HCT116 (cell line): ENCODE measurements around the gene YBX3. TPM values are rescaled to one million over a fixed set of nuclear protein-coding genes. Genes with fewer than 3 reads are reported as not detected.

Experiments
- ATAC-seq: fragments of 200-7000 bp; cut with Tn5 transposase; 2 replicates; pipeline ENCODE4 v1.9.1; 2020; ENCODE audit warnings: mild to moderate bottlenecking, moderate library complexity
- BruUV-seq: library from RNA; stranded (reverse); fragments of 400-500 nt; replicated peaks from 2 replicates; lab custom pipeline; 2021; lab: Mats Ljungman, UMichigan
- CTCF ChIA-PET: fragments of 300-600 bp; sonication (Branson Sonifier 250); formaldehyde crosslinking; loops from one replicate; lab custom pipeline; 2021; ENCODE audit warnings: antibody characterized with exemption; lab: Charles Lee
- POLR2A ChIA-PET: fragments of 300-600, 350-600 bp; sonication (Branson Sonifier 250); formaldehyde crosslinking; loops from one replicate; lab custom pipeline; 2021; ENCODE audit warnings: antibody characterized with exemption; lab: Charles Lee
- RAD21 ChIA-PET, 2 experiments: fragments of 300-600 bp; sonication (Branson Sonifier 250); formaldehyde crosslinking; loops; one replicate each; lab custom pipeline; 2023; ENCODE audit warnings: low total read pairs in 2 of 2; ENCODE audit not compliant: uncharacterized antibody in 2 of 2, unreplicated experiment in 2 of 2, low non-redundant PET in 1 of 2; lab: Charles Lee
- DNase-seq: peaks from one replicate; pipeline ENCODE4 v3.0.0-alpha.2; 2010; ENCODE audit warnings: low read depth, low spot score
- H2AFZ ChIP-seq: fragments of 200-600 bp; shearing (Covaris generic), sonication (generic); 2 replicates; pipeline ENCODE4 v1.6.1; 2017; ENCODE audit warnings: low read depth, mixed run types, mixed read lengths, antibody characterized with exemption, low read length; ENCODE audit not compliant: poor library complexity, severe bottlenecking
- H3K27ac ChIP-seq: 2 replicates; pipeline ENCODE4 v1.5.1; 2012; ENCODE audit warnings: low read depth, low read length
- H3K27me3 ChIP-seq: fragments of 200-600 bp; sonication (generic); 2 replicates; pipeline ENCODE4 v1.6.1; 2016; ENCODE audit warnings: mixed run types, low read length, mixed read lengths; ENCODE audit not compliant: insufficient read depth
- H3K36me3 ChIP-seq, 2 experiments: fragments of 200-500 bp in 1 of 2; fragments of 200-600 bp in 1 of 2; sonication (Bioruptor generic) in 1 of 2; sonication (generic) in 1 of 2; 2 replicates each; pipeline versions ENCODE4 v1.5.1 to v1.6.1; 2014 to 2016; ENCODE audit warnings: low read length in 2 of 2, inconsistent platforms in 1 of 2, mixed read lengths in 1 of 2, mixed run types in 1 of 2; ENCODE audit not compliant: insufficient read depth in 2 of 2, control insufficient read depth in 1 of 2
- H3K4me1 ChIP-seq, 2 experiments: fragments of 200-600 bp in 1 of 2; sonication (generic) in 1 of 2; 2 replicates each; pipeline versions ENCODE4 v1.5.1 to v1.6.1; 2012 to 2017; ENCODE audit warnings: low read length in 2 of 2, inconsistent platforms in 1 of 2, mild to moderate bottlenecking in 1 of 2, mixed read lengths in 1 of 2, mixed run types in 1 of 2, moderate library complexity in 1 of 2; ENCODE audit not compliant: insufficient read depth in 2 of 2, control insufficient read depth in 1 of 2
- H3K4me2 ChIP-seq: fragments of 200-600 bp; sonication (generic); 2 replicates; pipeline ENCODE4 v1.6.1; 2017; ENCODE audit warnings: mixed run types, low read length, mixed read lengths
- H3K4me3 ChIP-seq, 2 experiments: fragments of 200-600 bp in 1 of 2; sonication (generic) in 1 of 2; replicated peaks in 1 of 2; 2 replicates each; pipeline ENCODE4 v1.5.1; 2011 to 2016; ENCODE audit warnings: low read length in 2 of 2, control low read depth in 1 of 2, low read depth in 1 of 2, mild to moderate bottlenecking in 1 of 2, mixed read lengths in 1 of 2, mixed run types in 1 of 2
- H3K79me2 ChIP-seq: fragments of 200-600 bp; sonication (generic); 2 replicates; pipeline ENCODE4 v1.6.1; 2017; ENCODE audit warnings: mild to moderate bottlenecking, mixed run types, low read length, moderate library complexity, mixed read lengths; ENCODE audit not compliant: insufficient read depth
- H3K9ac ChIP-seq: fragments of 200-600 bp; sonication (generic); 2 replicates; pipeline ENCODE4 v1.6.1; 2016; ENCODE audit warnings: low read length, mixed read lengths
- H3K9me2 ChIP-seq: fragments of 200-600 bp; sonication (generic), shearing (Covaris generic); 2 replicates; pipeline ENCODE4 v1.6.1; 2017; ENCODE audit warnings: mixed run types, mild to moderate bottlenecking, moderate library complexity; ENCODE audit not compliant: insufficient read depth
- H3K9me3 ChIP-seq, 2 experiments: fragments of 200-500 bp in 1 of 2; fragments of 200-600 bp in 1 of 2; sonication (Bioruptor generic) in 1 of 2; sonication (generic) in 1 of 2; 2 replicates each; pipeline ENCODE4 v1.6.1; 2014 to 2017; ENCODE audit warnings: low read length in 2 of 2, mixed read lengths in 2 of 2, inconsistent platforms in 1 of 2, low read depth in 1 of 2, mild to moderate bottlenecking in 1 of 2, mixed run types in 1 of 2, moderate library complexity in 1 of 2; ENCODE audit not compliant: control insufficient read depth in 1 of 2, insufficient read depth in 1 of 2
- H4K20me1 ChIP-seq: fragments of 200-600 bp; sonication (generic), shearing (Covaris generic); 2 replicates; pipeline ENCODE4 v1.6.1; 2017; ENCODE audit warnings: mixed run types, mild to moderate bottlenecking, moderate library complexity; ENCODE audit not compliant: insufficient read depth
- CBX3 ChIP-seq: IDR thresholded peaks from 2 replicates; pipeline ENCODE4 v1.6.1; 2012; ENCODE audit warnings: low read depth
- CEBPB ChIP-seq: IDR thresholded peaks from 2 replicates; pipeline ENCODE4 v1.6.1; 2012; ENCODE audit warnings: low read depth
- CTCF ChIP-seq, 3 experiments: fragments of 200-600 bp in 1 of 3; sonication (generic) in 1 of 3; IDR thresholded peaks in 2 of 3; conservative IDR thresholded peaks in 1 of 3; 2 replicates each; pipeline ENCODE4 v1.5.1; 2012 to 2017; ENCODE audit warnings: low read depth in 2 of 3, low read length in 2 of 3, antibody characterized with exemption in 1 of 3, borderline replicate concordance in 1 of 3, control low read depth in 1 of 3, mild to moderate bottlenecking in 1 of 3, mixed read lengths in 1 of 3, mixed run types in 1 of 3, moderate library complexity in 1 of 3; ENCODE audit not compliant: insufficient read depth in 1 of 3
- EGR1 ChIP-seq: IDR thresholded peaks from 2 replicates; pipeline ENCODE4 v1.6.1; 2012; ENCODE audit warnings: low read depth
- ELF1 ChIP-seq: IDR thresholded peaks from 2 replicates; pipeline ENCODE4 v1.6.1; 2012; ENCODE audit warnings: low read depth, borderline replicate concordance
- EZH2 ChIP-seq: fragments of 200-600 bp; sonication (generic); IDR thresholded peaks from 2 replicates; pipeline ENCODE4 v1.6.1; 2017; ENCODE audit warnings: antibody characterized with exemption, mixed run types
- JUND ChIP-seq: IDR thresholded peaks from 2 replicates; pipeline ENCODE4 v1.6.1; 2012
- POLR2A ChIP-seq: IDR thresholded peaks from 2 replicates; pipeline ENCODE4 v1.7.0; 2011; ENCODE audit warnings: borderline replicate concordance; ENCODE audit not compliant: insufficient read depth, insufficient read length; ENCODE audit errors: extremely low read depth
- POLR2AphosphoS5 ChIP-seq: IDR thresholded peaks from 2 replicates; pipeline ENCODE4 v1.6.1; 2011; ENCODE audit warnings: mild to moderate bottlenecking, low read depth, low read length, moderate library complexity
- RAD21 ChIP-seq: IDR thresholded peaks from 2 replicates; pipeline ENCODE4 v1.6.1; 2012; ENCODE audit warnings: low read depth, mild to moderate bottlenecking
- REST ChIP-seq: IDR thresholded peaks from 2 replicates; pipeline ENCODE4 v1.6.1; 2012; ENCODE audit warnings: low read depth
- SIN3A ChIP-seq: IDR thresholded peaks from 2 replicates; pipeline ENCODE4 v1.6.1; 2012; ENCODE audit warnings: low read depth
- SP1 ChIP-seq: IDR thresholded peaks from 2 replicates; pipeline ENCODE4 v1.6.1; 2012; ENCODE audit warnings: low read depth
- SRF ChIP-seq: IDR thresholded peaks from 2 replicates; pipeline ENCODE4 v1.6.1; 2012; ENCODE audit warnings: low read depth
- TCF7L2 ChIP-seq: IDR thresholded peaks from 2 replicates; pipeline ENCODE4 v1.7.0; 2011; ENCODE audit warnings: borderline replicate concordance, inconsistent platforms; ENCODE audit not compliant: insufficient read depth, insufficient read length; ENCODE audit errors: extremely low read depth
- YY1 ChIP-seq: IDR thresholded peaks from 2 replicates; pipeline ENCODE4 v1.6.1; 2011; ENCODE audit warnings: low read length, low read depth, moderate library complexity, mild to moderate bottlenecking; ENCODE audit not compliant: insufficient replicate concordance; ENCODE audit errors: extremely low read depth
- ZNF274 ChIP-seq: fragments of 200-500 bp; sonication (Bioruptor generic); IDR thresholded peaks from 2 replicates; pipeline ENCODE4 v1.6.1; 2014; ENCODE audit warnings: mild to moderate bottlenecking, low read depth, low read length, inconsistent platforms
- intact Hi-C: fragments of 100-400 bp; cut with micrococcal nuclease; formaldehyde crosslinking; loops from 2 replicates; pipeline ENCODE4 v1.10.0; 2022
- total RNA-seq: library from RNA; stranded (reverse); gene quantifications from one replicate; pipeline ENCODE4 v1.2.1, GENCODE V29; 2021; ENCODE audit not compliant: unreplicated experiment
- TF ChIP-seq, protein P1 (sequence below): IDR thresholded peaks from 2 replicates; pipeline ENCODE4 v1.6.1; 2012

The YBX3 gene
- total RNA-seq, 1 experiment from 2014 or later: 419 TPM

GRCh38 chr12:10688042-10688441 lies 35.1 kb downstream of the YBX3 start:
- intact Hi-C loops: no loop called here

More at GRCh38 chr12:10688042-10688441, 35.1 kb downstream of the YBX3 start:
- Histone ChIP-seq H3K79me2 (no peaks in the 10 kb centered on the region), H4K20me1 (no peaks in the 10 kb centered on the region), H3K4me3 (no peak overlapping the region), H3K9me2 (no peaks in the 10 kb centered on the region), H3K9me3 (no peaks in the 10 kb centered on the region), H3K36me3 (no peaks in the 10 kb centered on the region), H3K27me3 (no peaks in the 10 kb centered on the region), H3K4me2 (no peak overlapping the region), H3K27ac (no peak overlapping the region), H2AFZ (no peak overlapping the region), H3K4me1 (no peaks in the 10 kb centered on the region), H3K9ac (no peak overlapping the region)
- ChIA-PET CTCF (no interaction called here), RAD21 (no interaction called here), POLR2A (no interaction called here)
- no peak for TF ChIP-seq POLR2AphosphoS5
- TF ChIP-seq SIN3A: no peak
- TF ChIP-seq ELF1: no peak
- TF ChIP-seq EGR1: no peak
- no peak for TF ChIP-seq RAD21
- no peak for TF ChIP-seq EZH2
- TF ChIP-seq REST: no peak
- TF ChIP-seq TCF7L2: no peak
- TF ChIP-seq POLR2A: no peak
- TF ChIP-seq SP1: no peak
- no peak for TF ChIP-seq SRF
- TF ChIP-seq, protein P1, sequence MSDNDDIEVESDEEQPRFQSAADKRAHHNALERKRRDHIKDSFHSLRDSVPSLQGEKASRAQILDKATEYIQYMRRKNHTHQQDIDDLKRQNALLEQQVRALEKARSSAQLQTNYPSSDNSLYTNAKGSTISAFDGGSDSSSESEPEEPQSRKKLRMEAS: no peak
- TF ChIP-seq CTCF (IDR thresholded peaks at IDR 0.05 in 2 of 3, conservative IDR thresholded peaks at IDR 0.05 in 1 of 3; ENCODE audit: borderline replicate concordance in 1 of 3, insufficient read depth in 1 of 3, low read depth in 2 of 3, low read length in 2 of 3): no peak
- TF ChIP-seq CEBPB: no peak
- TF ChIP-seq CBX3: no peak
- TF ChIP-seq ZNF274: no peak
- TF ChIP-seq JUND: no peak
- no peak for TF ChIP-seq YY1
- no TSS peak for BruUV-seq
- no peak for DNase-seq
- ATAC-seq: no peak
